Parathyroid adenoma (tissue), 2 donors: ENCODE data around the gene SMAD9.

Experiments
- H2AFZ ChIP-seq: fragments of 300-600 bp; sonication (generic); one replicate; pipeline ENCODE4 v1.7.0; 2017; ENCODE audit warnings: antibody characterized with exemption, mild to moderate bottlenecking
- H3K27ac ChIP-seq: fragments of 300-600 bp; sonication (generic); one replicate; pipeline ENCODE4 v1.7.0; 2017
- H3K27me3 ChIP-seq: fragments of 300-600 bp; sonication (generic); one replicate; pipeline ENCODE4 v1.7.0; 2017; ENCODE audit warnings: low read length; ENCODE audit not compliant: control insufficient read depth, insufficient read depth
- H3K36me3 ChIP-seq: fragments of 300-600 bp; sonication (generic); one replicate; pipeline ENCODE4 v1.7.0; 2017; ENCODE audit warnings: low read length; ENCODE audit not compliant: control insufficient read depth, insufficient read depth
- H3K4me1 ChIP-seq: fragments of 300-600 bp; sonication (generic); one replicate; pipeline ENCODE4 v1.7.0; 2017; ENCODE audit warnings: control low read depth
- H3K4me2 ChIP-seq: fragments of 300-600 bp; sonication (generic); one replicate; pipeline ENCODE4 v1.7.0; 2017; ENCODE audit warnings: low read length
- H3K4me3 ChIP-seq: fragments of 300-600 bp; sonication (generic); one replicate; pipeline ENCODE4 v1.7.0; 2017; ENCODE audit warnings: low read depth, low read length
- H3K79me2 ChIP-seq: fragments of 300-600 bp; sonication (generic); one replicate; pipeline ENCODE4 v1.7.0; 2017; ENCODE audit warnings: control low read depth
- H3K9ac ChIP-seq: fragments of 300-600 bp; sonication (generic); one replicate; pipeline ENCODE4 v1.7.0; 2017; ENCODE audit warnings: mild to moderate bottlenecking
- H3K9me3 ChIP-seq: fragments of 300-600 bp; sonication (generic); one replicate; pipeline ENCODE4 v1.7.0; 2017; ENCODE audit warnings: low read length; ENCODE audit not compliant: control insufficient read depth
- TF ChIP-seq, protein P1 (sequence below): fragments of 300-600 bp; sonication (generic); IDR thresholded peaks from one replicate; pipeline ENCODE4 v1.7.0; 2017; ENCODE audit warnings: antibody characterized with exemption, mild to moderate bottlenecking
- donor health status: primary hyperparathyroidism.

SMAD9 gene

DNA sequence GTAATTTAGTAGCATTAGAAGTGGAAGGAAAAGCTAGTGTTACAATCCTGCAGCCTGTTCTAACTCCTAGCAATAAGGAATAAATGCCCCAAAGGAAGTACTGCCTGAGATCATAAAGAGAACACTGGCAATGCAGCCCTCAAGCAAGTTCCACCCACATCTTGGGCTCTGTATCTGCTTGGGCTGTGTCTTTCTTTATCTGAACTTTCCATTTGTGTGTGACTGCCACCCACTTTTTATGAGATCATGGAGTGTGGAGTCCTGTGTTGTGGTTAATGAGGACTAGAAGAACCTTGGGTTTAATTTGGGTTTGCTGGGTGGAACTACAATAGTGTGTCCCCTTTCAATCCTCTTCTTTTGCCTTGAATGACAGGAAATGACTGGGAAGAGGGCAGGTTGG is 62.8 kb downstream of the SMAD9 start:
- TF ChIP-seq, protein P1, sequence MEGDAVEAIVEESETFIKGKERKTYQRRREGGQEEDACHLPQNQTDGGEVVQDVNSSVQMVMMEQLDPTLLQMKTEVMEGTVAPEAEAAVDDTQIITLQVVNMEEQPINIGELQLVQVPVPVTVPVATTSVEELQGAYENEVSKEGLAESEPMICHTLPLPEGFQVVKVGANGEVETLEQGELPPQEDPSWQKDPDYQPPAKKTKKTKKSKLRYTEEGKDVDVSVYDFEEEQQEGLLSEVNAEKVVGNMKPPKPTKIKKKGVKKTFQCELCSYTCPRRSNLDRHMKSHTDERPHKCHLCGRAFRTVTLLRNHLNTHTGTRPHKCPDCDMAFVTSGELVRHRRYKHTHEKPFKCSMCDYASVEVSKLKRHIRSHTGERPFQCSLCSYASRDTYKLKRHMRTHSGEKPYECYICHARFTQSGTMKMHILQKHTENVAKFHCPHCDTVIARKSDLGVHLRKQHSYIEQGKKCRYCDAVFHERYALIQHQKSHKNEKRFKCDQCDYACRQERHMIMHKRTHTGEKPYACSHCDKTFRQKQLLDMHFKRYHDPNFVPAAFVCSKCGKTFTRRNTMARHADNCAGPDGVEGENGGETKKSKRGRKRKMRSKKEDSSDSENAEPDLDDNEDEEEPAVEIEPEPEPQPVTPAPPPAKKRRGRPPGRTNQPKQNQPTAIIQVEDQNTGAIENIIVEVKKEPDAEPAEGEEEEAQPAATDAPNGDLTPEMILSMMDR = no peak
- no peak overlapping the region for H3K4me2 ChIP-seq
- no peaks in the 10 kb centered on the region for H3K4me1 ChIP-seq
- no peaks in the 10 kb centered on the region for H3K36me3 ChIP-seq
- no peaks in the 10 kb centered on the region for H3K79me2 ChIP-seq
- no peaks in the 10 kb centered on the region for H3K27me3 ChIP-seq
- H3K4me3 ChIP-seq = no peak overlapping the region
- no peak overlapping the region for H3K9ac ChIP-seq
- no peak overlapping the region for H3K27ac ChIP-seq
- no peak overlapping the region for H2AFZ ChIP-seq
- H3K9me3 ChIP-seq = no peaks in the 10 kb centered on the region

DNA sequence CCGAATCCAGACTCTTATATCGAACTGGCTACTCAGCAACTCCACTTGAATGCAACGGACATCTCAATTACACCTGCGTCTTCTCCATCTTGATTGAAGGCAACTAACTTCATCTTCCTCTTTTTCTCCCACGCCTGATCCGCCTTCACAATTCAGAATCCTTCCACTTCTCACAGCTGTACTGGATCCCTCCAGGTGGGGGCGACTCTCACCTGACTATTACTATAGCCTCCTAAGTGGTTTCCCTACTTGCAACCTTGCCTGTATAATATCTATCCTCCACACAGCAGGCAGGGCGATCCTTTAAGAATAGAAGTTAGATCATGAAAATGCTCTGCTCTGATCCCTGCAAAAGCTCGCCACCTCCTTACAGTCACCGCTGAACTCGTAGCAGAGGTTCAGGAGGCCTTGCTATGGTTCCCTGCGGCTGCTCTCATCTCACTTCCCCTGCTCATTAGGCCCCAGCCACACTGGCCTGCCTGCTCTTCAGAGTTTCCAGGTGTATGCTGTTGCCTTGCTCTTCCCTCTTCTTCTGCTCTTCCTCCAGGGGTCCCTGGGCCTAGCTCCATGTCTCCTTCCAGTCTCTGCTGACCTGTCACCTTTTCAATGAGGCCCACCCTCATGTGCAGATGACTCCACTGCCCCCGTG is 69.1 kb downstream of the SMAD9 start:
- no peak overlapping the region for H2AFZ ChIP-seq
- H3K9ac ChIP-seq = no peak overlapping the region
- TF ChIP-seq, protein P1 = no peak
- no peaks in the 10 kb centered on the region for H3K36me3 ChIP-seq
- no peaks in the 10 kb centered on the region for H3K9me3 ChIP-seq
- H3K79me2 ChIP-seq = no peaks in the 10 kb centered on the region
- no peak overlapping the region for H3K4me3 ChIP-seq
- no peaks in the 10 kb centered on the region for H3K4me1 ChIP-seq
- no peak overlapping the region for H3K4me2 ChIP-seq
- H3K27me3 ChIP-seq = no peaks in the 10 kb centered on the region
- no peak overlapping the region for H3K27ac ChIP-seq

DNA sequence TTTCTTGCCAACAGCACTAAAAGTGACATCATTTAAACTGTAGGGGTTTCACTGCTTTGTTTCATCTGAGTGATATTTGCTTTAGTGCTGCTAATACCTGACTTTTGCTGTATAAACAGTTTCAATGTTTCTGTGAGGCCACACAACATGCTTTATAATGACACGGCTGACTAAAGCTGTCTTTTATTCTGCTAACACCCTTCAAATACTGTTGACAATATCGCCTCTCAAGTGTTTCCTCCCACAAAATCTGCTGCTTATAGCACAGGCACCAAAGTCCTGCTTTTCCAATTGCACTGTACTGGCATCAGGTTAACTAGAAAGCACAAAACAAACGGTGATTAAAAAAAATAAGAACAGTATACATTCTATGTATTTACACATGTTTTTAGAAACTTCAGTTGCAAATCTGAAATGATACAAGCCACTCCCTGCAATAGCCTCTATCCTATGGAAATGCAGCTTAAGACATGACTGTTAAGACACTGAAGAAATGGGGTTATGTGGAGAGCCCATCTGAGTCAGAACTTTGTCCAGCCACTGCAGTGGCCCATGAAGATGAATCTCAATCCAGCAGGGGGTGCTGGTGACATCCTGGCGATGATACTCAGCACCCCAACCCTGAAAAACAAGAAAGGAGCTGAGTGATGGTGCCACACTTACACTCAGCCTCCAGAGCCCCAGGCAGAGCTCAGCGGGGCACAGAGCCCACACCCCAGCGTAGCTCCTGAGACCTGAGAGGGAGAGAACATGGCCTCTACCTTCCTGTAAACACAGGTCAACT is 71.6 kb downstream of the SMAD9 start:
- H3K4me2 ChIP-seq = no peak overlapping the region
- H3K27ac ChIP-seq = no peak overlapping the region
- H3K4me1 ChIP-seq = no peaks in the 10 kb centered on the region
- no peak overlapping the region for H2AFZ ChIP-seq
- H3K36me3 ChIP-seq = no peaks in the 10 kb centered on the region
- no peak overlapping the region for H3K4me3 ChIP-seq
- TF ChIP-seq, protein P1 = no peak
- no peaks in the 10 kb centered on the region for H3K9me3 ChIP-seq
- H3K79me2 ChIP-seq = no peaks in the 10 kb centered on the region
- H3K9ac ChIP-seq = no peak overlapping the region
- no peaks in the 10 kb centered on the region for H3K27me3 ChIP-seq

DNA sequence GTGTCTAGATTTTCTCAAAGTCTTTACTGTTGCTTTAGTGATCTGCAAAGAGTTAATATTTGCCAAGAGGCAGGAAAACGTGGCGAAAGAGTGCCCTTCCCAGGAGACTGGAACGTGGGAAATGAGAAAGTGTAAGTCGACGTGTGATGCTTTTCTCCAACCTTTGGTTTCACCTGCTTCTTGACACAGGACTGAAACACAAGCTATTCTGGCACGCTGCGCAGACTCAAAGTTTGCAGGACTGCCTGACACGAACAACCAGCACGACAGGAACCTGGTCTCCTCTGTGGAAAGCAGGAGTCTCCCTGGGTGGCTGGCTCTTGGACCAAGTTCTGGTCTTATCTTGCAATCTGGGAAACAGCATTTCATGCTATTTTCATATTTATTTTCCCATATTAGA is 72.4 kb downstream of the SMAD9 start:
- Histone ChIP-seq H3K4me3 (no peak overlapping the region), H3K4me2 (no peak overlapping the region), H3K36me3 (no peaks in the 10 kb centered on the region), H3K9me3 (no peaks in the 10 kb centered on the region), H2AFZ (no peak overlapping the region), H3K4me1 (no peaks in the 10 kb centered on the region), H3K9ac (no peak overlapping the region), H3K79me2 (no peaks in the 10 kb centered on the region), H3K27ac (no peak overlapping the region), H3K27me3 (no peaks in the 10 kb centered on the region)
- TF ChIP-seq, protein P1 = no peak
